Embryonic facial prominence (tissue), 1 donor: ENCODE data around the gene ADNP2.

ENCODE experiments used
- DNase-seq: peaks from one replicate; pipeline ENCODE4 v3.0.0-alpha.2; 2016; ENCODE audit errors: extremely low spot score

ADNP2 gene

DNA sequence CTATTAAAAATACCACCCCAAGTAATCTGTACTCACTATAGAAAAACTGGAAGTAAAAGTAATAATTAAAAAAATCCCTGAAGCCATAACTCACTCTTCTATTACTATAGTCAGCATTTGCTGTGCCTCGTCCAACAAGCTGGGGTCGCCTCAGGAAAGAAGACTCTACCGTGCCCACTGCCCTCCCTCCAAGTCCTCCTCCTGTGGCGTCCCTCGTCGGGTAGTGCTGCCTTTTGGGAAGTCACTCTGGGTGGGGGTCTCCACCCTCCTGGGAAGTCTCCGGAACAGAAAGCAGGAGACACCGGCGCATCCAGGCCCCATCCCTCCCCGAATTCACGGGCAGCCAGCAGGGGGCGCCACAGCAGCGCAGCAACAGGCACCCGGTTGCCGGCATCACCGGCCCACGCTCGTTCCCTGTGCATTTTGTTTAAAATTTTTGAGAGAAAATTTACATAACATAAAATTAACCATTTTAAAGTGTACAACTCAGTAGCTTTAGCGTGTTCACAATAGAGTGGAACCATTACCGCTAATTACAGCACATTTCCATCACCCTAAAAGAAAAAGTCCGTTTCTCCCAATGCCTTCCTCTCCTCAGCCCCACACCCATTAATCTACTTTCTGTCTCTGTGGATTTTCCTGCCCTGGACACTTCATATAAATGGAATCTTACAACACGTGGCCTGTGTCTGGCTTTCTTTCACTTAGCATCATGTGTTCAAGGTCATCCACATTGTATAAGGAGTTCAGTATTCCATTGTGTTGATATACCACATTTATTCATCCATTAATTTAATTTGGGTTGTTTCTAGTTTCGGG lies 62.2 kb downstream of the ADNP2 start:
- no peak for DNase-seq

DNA sequence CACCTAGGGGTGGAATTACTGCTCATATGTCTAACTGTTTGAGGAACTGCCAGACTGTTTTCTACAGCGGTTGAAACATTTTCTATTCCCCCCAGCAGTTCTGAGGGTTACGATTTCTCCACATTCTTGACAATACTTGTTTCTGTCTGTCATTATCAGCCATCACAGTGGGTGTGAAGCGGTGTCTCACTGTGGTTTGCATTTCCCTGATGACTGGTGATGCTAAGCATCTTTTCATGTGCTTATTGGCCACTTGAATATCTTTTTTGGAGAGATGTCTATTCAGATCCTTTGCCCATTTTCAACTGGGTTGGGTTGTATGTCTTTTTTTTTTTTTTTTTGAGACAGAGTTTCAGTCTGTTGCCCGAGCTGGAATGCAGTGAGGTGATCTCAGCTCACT lies 63.0 kb downstream of the ADNP2 start:
- DNase-seq, result no peak

DNA sequence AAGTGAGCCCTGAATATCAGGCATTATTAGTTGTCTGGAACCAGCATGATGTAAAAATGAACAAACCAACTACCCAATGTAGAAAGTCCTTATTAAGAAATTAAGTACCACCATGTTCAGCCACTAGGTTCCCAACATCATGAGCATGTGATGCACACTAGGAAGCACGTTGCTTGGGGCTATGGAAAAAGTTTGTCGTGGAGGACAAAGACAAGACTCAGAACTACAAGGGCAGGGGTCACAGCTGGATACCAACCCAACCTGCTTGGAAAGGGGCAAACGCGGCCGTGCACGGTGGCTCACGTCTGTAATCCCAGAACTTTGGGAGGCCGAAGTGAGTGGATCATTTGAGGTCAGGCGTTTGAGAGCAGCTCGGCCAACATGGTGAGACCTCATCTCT lies 64.0 kb downstream of the ADNP2 start:
- DNase-seq, result no peak

DNA sequence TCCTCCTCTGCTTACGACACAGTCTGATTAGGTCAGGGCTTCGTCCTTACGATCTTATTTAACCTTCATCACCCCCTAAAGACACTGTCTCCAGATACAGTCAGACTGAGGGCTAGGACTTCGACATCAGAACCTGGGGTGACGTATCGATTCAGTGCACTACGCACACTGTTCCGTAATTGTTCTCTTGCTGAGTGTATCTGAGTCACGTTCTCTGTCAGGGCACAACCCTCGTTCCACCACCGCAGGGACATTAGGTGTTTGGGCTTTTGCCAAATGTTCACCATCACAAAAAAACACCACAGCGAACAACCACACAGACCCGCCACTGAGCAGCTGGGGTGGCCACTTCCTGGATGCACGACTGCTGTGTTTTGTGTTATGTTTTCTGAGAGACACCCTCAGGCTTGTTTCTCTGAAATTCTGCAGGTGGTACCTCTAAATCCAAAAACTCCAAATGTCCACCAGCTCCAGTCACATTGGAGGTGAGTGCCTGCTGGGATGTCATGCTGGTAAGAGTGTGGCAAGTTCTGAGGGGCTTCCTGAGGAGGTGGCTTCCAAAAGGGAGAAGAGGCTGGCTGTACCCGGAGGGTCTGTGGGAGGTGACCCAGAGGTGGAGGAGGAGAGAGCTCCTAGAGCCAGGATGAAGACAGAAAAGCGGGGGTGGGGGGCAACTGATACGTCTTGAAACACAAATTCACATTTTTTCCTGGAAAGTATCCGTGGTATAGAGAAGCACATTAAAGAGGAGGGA lies 66.6 kb downstream of the ADNP2 start:
- no peak for DNase-seq

DNA sequence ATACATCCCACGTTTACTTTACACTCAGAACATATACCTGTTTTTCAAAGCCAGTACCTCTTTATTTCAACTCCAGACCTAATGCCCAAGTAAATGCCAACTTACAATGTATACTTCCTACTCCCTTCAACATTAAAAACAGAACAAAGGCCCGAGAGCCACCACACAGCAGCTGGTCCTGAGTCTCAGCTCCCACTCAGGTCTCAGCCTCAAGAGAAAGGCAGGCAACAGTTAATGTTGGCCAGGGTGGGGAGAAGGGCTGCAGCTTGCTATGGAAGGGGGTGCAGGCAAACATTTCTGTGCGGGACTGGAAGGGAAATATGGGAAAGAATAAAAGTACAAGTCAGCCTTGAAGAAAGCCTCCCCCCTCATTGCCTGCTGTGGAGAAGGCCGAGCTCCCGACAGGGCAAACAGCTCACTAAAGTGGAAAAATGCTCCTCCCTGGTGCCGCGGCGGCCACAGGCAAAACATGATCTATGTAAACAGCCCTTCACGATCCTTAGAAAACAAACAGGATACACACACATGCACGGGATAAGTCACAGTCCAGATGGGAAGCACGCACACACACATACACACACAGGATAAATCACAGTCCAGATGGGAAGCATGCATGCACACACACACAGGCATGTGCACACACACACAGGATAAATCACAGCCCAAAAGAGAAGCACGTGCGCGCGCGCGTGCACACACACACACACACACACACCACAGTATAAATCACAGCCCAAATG lies 67.4 kb downstream of the ADNP2 start:
- DNase-seq, result peak; percentile 46

DNA sequence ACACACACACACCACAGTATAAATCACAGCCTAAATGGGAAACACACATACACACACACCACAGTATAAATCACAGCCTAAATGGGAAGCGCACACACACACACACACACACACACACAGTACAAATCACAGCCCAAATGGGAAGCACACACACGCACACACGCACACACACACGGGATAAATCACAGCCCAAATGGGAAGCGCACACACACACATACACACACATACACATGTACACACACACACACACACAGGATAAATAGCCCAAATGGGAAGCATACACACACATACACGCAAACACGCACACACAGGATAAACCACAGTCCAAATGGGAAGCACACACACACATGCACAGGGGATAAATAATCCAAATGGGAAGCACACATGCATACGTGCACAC lies 68.1 kb downstream of the ADNP2 start:
- no peak for DNase-seq

DNA sequence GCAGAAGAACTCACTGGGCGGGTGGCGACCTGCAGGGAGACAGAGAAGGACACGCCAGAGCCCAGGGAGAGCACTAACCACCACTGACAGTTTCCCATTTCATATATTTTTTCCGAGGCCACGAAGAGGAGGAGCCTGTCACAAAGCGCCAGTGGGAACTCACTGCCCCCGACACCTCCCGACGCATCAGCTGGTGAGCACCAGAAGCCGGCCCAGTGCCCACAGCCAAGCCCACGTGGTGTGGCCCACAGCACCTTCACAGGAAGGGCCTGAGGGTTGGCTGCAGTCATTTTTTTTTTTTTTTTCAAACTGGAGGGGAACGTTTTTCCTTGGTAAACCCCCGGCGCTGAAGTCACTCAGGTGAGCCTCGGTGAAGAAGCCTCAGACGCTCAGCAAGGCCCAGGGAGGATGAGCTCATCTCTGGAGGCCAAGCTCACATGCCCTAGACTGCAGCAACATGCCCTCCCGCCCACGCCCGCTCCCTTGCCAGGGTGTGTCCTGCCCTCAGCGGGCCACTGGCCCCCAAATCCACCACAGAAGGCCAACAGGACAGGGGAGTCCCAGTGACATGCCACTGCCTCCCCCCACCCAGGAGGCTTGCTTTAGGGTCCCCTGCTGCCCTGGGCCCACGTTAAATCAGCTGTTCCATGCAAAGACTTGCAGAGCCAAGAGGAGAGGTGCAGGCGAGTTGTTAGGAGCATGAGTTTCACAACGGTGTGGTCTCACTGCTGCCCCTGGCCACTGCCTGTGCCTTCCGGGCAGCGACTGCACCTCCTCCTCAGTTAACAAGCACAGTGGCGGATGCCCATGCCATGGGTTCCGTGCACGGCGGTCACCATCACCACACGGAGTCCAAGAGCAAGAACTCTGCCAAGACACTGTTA lies 70.1 kb downstream of the ADNP2 start:
- DNase-seq, result no peak

DNA sequence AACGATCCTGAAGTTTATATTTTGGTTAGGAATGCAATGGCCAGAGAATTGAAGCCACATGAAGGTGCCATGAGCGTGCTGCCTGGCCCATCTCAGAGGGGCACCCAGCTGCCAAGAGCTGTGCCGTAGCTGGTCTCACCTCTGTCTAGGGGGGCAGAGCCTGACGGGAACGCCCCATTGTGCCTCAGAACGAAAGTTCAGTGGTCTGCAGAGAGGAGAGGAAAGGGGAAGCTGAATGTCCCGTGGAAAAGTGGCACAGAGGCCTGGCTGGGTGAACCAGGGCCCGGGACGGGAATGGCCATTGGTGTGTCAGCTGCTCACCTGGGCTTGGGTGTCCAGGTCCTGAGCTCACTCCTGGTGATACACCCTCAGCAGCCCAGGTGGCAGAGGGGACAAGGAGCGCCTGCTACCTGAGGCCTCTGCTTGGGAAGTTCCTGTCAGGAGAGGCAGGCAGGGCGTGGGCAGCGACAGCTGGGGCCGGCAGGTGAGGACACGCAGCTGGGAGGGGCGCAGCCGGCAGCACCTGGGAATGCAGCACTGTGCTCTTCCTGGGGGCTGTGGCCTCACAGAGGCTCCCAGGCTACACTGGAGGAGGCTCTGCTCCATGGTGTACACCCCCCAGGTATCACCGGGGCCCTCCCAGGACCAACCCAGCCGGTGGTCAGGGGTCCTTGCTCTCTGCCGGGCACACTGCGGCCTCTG lies 70.9 kb downstream of the ADNP2 start:
- no peak for DNase-seq

DNA sequence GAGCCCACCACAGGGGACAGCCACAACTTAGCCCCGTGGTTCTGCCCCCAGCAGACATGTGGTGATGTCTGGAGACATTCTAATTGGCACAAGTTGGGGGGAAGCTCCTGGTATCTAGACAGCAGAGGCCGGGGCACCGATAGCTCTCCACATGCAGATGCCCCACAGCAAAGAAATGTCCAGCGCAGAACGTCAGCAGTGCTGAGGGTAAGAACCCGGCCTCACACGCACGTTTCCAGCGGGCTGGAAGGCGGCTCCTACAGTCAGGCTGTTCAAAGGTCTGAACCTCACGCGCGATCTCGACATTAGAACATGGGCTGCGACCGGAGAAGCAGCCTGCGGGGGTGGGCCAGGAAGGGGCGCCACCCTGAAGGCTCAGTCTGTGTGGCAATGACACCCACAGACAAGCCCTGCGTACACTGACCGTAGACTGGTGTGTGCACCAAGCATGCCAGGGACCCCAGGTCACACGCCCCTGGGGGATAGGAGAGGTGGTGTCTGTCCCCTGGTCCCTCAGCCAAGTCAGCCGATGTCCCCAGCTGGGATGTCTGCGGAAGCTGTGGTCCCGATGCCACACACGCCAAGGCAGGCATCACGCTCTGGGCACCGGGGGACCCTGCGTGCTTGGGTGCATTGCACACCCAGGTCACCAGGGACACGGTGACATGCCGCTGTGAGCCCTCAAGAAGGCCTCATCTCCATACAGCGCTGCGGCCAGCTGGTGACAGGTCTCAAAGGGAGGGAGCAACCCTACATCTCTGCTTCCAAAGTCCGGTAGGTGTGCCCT lies 71.9 kb downstream of the ADNP2 start:
- no peak for DNase-seq

DNA sequence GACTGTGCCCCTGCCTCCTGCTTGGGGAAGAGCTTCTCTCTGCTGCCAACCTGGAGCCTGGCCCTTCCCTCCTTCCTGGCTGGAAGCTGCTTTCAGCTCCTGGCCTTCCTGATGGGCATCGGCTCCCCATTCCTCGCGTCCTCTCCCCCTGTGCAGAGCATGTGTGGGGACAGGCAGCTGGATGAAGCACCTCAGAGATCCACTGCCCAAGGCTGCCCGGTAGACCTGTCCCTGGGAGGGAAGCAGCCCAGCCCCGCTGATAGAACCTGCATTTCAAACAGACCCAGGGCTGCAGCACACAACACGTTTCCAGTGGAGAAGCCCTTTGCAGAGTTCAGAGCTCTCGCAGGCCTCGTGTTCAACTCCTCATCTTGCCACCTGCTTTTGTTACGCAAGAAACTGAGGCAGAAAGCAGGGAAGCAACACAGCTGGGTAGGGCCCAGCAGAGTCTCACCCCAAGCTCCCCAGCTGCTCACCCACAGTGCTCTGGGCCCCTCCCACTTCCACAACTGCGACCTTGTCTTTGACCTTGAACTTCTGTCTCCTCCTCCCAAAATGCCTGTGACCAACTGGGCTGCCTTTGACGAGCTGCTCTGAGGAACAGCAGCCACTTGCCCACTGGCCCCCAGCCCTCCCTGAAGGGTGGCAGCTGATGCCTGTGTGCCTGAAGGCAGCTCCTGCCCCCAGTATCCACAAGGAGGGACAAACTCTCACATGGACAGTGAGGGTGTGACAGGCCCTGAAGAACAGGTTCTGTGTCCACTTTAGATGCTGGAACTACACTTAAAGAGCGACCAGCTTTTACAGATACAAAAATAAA lies 72.8 kb downstream of the ADNP2 start:
- DNase-seq, result no peak

DNA sequence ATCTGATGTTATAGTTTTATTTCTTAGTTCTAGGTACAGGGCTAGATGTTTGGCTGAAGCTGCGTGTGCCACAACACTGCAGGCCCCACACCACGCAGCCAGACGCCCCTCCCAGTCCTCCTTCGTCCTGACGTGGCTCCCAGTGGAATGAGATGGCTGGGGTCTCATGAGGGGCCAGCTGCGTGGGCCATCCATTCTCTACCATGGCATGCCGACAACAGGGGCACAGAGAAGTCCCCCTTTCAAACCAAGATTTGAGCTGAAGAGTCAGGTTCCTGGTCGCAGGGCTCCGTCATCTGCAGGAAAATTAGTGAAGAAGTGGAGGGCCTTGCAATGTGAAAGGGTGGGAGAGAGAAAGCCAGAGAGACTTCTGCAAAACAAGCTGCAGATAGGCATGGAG lies 73.8 kb downstream of the ADNP2 start:
- no peak for DNase-seq

DNA sequence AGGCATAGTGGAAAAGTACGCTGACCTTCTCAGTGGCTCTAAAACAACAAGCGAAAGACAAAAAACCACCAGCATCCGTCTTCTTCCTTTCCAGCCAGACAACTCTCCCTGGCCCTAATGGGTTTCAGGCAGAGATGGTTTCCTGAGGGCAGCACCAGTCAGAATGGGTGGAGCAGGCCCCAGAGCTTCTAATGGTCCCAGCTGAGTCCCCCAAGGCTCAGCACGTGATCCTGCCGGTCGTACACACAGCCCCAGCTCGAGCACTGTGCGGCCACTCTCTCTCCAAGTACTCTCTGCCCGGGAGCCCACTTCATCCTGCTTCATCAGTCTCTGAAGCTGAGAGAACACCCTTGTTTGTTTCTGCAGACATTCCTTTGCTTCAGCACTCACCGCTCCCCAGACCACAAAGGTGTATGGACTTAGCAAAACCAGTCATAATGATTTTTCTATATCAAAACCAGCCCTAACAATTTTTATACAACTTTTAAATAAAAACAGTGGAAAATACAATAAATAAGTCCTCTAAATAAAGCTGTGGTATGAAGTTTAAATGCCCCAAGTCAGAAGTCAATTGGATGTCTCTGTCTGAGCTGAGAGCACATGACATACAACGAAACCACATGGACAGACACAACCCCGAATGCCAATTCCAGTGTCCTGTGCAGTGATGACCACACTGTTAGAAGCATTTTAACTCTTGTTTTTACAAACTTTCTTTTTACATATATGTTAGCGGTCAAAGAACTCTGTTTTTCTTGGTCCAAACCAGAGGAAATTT lies 74.4 kb downstream of the ADNP2 start:
- no peak for DNase-seq

DNA sequence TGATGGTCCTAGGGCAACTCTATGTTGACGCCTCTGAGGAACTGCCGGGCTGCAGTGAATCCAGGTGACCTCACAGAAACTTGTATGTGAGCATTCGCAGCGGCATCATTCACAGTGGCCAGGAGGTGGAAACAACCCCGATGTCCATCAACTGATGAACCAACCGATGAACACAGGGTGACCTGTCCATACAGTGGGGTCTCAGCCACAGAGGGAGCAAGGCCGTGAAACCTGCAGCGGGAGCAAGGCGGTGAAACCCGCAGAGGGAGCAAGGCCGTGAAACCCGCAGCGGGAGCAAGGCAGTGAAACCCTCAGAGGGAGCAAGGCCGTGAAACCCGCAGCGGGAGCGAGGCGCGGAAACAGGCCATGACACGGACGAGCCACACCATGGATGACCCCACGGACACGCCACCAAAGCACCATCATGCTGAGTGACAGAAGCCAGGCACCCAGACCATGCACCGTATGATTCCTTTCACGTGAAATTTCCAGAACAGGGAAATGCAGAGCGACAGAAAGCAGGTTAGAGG lies 75.2 kb downstream of the ADNP2 start:
- no peak for DNase-seq

DNA sequence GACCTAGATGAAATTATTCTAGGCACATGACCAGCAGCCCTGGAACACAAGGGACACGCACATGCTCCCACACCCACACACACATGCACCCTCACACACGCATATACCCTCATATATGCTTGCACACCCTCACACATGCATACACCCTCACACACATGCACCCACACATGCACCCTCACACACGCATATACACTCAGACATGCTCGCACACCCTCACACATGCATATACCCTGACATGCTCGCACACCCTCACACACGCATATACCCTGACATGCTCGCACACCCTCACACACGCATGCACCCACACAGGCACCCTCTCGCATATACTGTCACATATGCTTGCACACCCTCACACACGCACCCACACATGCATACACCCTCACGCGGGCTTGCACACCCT lies 76.5 kb downstream of the ADNP2 start:
- no peak for DNase-seq

DNA sequence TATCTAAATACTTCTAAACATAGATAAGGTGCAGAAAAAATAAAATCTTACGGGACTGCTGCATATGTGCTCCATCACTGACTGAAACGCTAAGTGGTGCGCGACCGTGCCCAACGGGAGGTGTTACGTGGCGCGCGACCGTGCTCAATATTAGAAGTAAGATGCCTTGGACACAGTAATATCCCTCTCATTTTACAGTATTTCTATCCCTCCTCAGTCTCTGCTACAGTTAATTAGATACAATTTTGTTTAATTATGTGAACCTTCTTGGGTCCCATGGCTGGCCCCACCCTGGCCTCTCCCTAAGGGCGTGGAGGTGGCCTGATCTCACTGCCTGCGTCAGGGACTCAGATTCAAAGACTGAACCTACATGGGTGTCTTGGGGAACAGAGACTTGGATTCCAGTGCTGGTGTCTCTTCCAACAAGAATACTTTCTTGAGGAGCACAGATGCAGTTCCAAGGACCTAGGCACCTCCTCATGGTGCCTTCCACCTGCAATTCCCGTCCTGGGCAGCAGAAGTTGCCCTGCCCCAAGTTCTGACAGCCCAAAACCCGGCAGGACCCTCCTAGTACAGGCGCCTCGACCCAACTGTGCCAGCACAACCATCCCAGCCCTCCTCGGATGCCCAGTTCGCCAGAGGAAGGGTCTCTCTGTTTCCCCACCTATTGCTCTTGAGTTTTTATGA lies 79.0 kb downstream of the ADNP2 start:
- DNase-seq, result no peak

DNA sequence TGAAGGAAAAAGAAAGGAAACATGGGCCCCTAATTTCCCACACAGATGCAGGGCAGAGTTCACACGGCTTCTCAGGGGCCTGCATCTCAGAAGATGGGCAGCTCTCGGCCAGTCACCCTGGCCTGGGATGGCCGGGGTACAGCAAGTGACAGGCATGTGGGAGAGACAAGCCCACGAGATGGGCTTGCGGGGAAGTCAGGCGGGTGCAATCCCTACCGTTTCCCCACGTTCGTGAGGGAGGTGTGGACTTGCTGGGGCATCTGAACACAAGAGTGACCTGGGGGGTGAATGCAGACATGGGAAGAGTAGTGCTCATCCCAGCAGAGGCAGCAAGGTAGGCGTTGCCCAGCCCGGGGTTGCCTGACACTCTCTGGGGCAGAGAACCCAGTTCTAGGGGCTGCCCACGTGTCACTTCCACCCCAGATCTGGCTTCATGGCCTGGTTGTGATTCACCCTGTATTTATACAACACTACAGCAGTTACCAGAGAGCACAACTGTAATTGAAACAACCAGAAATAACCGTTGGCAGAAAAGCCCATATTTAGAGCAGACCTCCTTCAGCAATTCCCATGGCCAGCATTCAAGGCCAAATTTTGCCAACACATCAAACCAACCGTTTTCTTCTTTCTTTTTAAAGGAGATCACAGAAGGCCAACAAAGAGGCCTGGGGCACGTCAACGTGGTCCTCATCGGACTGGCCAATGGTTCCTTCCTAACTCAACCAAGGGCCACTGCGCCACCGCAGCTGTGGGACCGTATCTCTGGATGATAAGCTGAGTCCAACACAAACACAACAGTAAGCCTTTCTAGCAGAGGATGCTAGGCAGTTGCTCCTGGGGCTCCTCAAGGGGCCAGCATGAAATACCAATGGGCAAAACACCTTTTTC lies 79.8 kb downstream of the ADNP2 start:
- DNase-seq, result no peak

DNA sequence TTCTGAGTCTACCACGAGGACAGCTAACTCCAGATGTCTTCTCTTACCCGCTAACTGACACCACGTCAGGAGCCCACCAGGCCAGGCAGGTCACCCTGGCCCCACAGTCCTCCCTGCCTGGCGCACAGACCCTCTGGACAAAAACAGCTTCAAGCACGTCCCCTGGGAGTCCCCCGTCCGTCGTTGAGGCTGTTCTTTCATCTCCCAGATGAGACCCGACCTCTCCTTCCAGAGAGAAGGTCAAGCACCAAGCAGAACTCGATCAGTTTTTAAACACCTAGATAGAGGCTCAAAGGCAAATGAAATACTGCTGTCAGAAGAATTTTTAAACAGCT lies 80.4 kb downstream of the ADNP2 start:
- no peak for DNase-seq
